Uterus (tissue), 4 donors: ENCODE measurements around the gene TRA2B. TPM values are rescaled to one million over a fixed set of nuclear protein-coding genes. Genes with fewer than 3 reads are reported as not detected.

Experiments used
- DNase-seq, 2 donors: peaks; one replicate each; pipeline ENCODE4 v3.0.0-alpha.2; 2019 to 2020
- H3K27ac ChIP-seq, 2 donors: fragments of 200-600 bp; sonication (generic); 1 replicate in 1 of 2; 2 replicates in 1 of 2; pipeline ENCODE4 v1.5.1; 2016 to 2018
- H3K27me3 ChIP-seq, 2 donors: fragments of 200-600 bp; sonication (generic); one replicate each; pipeline ENCODE4 v1.5.1; 2018 to 2019; ENCODE audit warnings: control low read depth in 1 of 2
- H3K36me3 ChIP-seq, 2 donors: fragments of 200-600 bp; sonication (generic); one replicate each; pipeline ENCODE4 v1.5.1; 2019; ENCODE audit warnings: control low read depth in 1 of 2
- H3K4me1 ChIP-seq, 2 donors: fragments of 200-600 bp; sonication (generic); one replicate each; pipeline ENCODE4 v1.5.1; 2018 to 2019; ENCODE audit warnings: control low read depth in 1 of 2
- H3K4me3 ChIP-seq, 2 donors: fragments of 200-600 bp; sonication (generic); 1 replicate in 1 of 2; 2 replicates in 1 of 2; pipeline ENCODE4 v1.5.1; 2018 to 2019; ENCODE audit warnings: mild to moderate bottlenecking in 1 of 2
- H3K9me3 ChIP-seq, 2 donors: fragments of 200-600 bp; sonication (generic); one replicate each; pipeline ENCODE4 v1.5.1; 2019; ENCODE audit warnings: control low read depth in 1 of 2
- POLR2A ChIP-seq, 2 donors: fragments of 450-650 bp; IDR thresholded peaks; one replicate each; pipeline ENCODE4 v1.6.1; 2016; ENCODE audit warnings: antibody characterized with exemption in 2 of 2, mild to moderate bottlenecking in 1 of 2, moderate library complexity in 1 of 2
- intact Hi-C: fragments of 100-400 bp; cut with DNase I; formaldehyde crosslinking; loops from one replicate; pipeline ENCODE4 v1.15.1; 2023; ENCODE audit warnings: low total_unique reads
- total RNA-seq, 4 donors: library from RNA; depleted of rRNA in 3 of 4; stranded (reverse); fragments of >200 nt in 3 of 4; gene quantifications; one replicate each; pipeline versions ENCODE4 v1.1.0 to v1.2.4, GENCODE V29; 2014 to 2023
- TF ChIP-seq, protein P1 (sequence below), 4 experiments: fragments of 200-600 bp in 2 of 4; fragments of 450-650 bp in 2 of 4; sonication (generic) in 2 of 4; IDR thresholded peaks; one replicate each; pipeline ENCODE4 v1.5.1; 2016 to 2019; ENCODE audit warnings: antibody characterized with exemption in 4 of 4, mild to moderate bottlenecking in 2 of 4, moderate library complexity in 1 of 4
- donor health status: DM: yes; HTN: yes; CAD: no.

The TRA2B gene
- total RNA-seq, 4 donors from 2014 or later, result 33.8 to 425 (median 173) TPM

DNA sequence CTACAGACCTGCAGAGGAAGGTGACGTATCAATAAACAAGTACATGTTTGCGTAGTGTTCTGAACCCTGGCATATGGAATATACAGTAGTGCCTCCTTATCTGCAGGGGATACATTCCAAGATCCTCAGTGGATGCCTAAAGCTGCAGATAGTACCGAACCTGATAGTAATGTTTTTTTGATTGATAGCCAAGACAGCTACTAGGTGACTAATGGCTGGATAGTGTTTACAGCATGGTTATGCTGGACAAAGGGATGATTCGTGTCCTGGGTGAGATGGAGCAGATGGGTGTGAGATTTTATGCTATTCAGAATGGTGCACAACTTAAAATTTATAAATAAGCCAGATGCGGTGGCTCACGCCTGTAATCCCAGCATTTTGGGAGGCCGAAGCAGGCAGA lies 57.2 kb downstream of the TRA2B start:
- Histone ChIP-seq H3K36me3 (no peaks in the 10 kb centered on the region), H3K4me1 (no peaks in the 10 kb centered on the region), H3K9me3 (no peaks in the 10 kb centered on the region), H3K27me3 (no peaks in the 10 kb centered on the region), H3K4me3 (no peak overlapping the region), H3K27ac (no peak overlapping the region)
- intact Hi-C loops, result no loop called here
- TF ChIP-seq POLR2A (IDR thresholded peaks at IDR 0.05), result no peak
- TF ChIP-seq, protein P1, sequence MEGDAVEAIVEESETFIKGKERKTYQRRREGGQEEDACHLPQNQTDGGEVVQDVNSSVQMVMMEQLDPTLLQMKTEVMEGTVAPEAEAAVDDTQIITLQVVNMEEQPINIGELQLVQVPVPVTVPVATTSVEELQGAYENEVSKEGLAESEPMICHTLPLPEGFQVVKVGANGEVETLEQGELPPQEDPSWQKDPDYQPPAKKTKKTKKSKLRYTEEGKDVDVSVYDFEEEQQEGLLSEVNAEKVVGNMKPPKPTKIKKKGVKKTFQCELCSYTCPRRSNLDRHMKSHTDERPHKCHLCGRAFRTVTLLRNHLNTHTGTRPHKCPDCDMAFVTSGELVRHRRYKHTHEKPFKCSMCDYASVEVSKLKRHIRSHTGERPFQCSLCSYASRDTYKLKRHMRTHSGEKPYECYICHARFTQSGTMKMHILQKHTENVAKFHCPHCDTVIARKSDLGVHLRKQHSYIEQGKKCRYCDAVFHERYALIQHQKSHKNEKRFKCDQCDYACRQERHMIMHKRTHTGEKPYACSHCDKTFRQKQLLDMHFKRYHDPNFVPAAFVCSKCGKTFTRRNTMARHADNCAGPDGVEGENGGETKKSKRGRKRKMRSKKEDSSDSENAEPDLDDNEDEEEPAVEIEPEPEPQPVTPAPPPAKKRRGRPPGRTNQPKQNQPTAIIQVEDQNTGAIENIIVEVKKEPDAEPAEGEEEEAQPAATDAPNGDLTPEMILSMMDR (IDR thresholded peaks at IDR 0.05), result no peak
- DNase-seq, result no peak

- Histone ChIP-seq H3K27me3 (no peaks in the 10 kb centered on the region), H3K4me1 (no peaks in the 10 kb centered on the region), H3K36me3 (no peaks in the 10 kb centered on the region), H3K9me3 (no peaks in the 10 kb centered on the region), H3K27ac (no peak overlapping the region), H3K4me3 (no peak overlapping the region)
- intact Hi-C loops, result no loop called here
- TF ChIP-seq POLR2A (IDR thresholded peaks at IDR 0.05), result no peak
- TF ChIP-seq, protein P1 (IDR thresholded peaks at IDR 0.05), result no peak
- DNase-seq, result no peak
These were observed 58.9 kb downstream of the TRA2B start for GRCh38 chr3:185878920-185879319.

- Histone ChIP-seq H3K9me3 (no peaks in the 10 kb centered on the region), H3K4me3 (no peak overlapping the region), H3K36me3 (no peaks in the 10 kb centered on the region), H3K4me1 (no peaks in the 10 kb centered on the region), H3K27ac (no peak overlapping the region), H3K27me3 (no peaks in the 10 kb centered on the region)
- TF ChIP-seq, protein P1 (IDR thresholded peaks at IDR 0.05), result no peak
- TF ChIP-seq POLR2A (IDR thresholded peaks at IDR 0.05), result no peak
- no peak for DNase-seq
- intact Hi-C loops, result no loop called here
These were observed 63.7 kb downstream of the TRA2B start for GRCh38 chr3:185874119-185874518.

DNA sequence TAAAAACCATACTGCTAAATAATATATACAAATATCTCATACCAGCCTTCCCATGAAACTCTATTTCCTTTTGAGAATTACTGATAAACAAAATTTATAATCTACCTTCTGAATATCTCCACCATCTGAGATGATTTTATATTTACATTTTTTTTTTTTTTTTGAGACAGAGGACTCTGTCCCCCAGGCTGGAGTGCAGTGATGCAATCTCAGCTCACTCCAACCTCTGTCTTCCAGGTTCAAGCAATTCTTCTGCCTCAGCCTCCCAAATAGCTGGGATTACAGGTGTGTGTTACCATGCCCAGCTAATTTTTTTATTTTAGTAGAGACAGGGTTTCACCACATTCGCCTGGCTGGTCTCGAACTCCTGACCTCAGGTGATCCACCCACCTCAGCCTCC lies 70.2 kb downstream of the TRA2B start:
- Histone ChIP-seq H3K27ac (no peak overlapping the region), H3K9me3 (no peaks in the 10 kb centered on the region), H3K4me1 (no peaks in the 10 kb centered on the region), H3K27me3 (no peaks in the 10 kb centered on the region), H3K36me3 (no peaks in the 10 kb centered on the region), H3K4me3 (no peak overlapping the region)
- no peak for DNase-seq
- intact Hi-C loops, result no loop called here
- no peak for TF ChIP-seq POLR2A (IDR thresholded peaks at IDR 0.05)
- TF ChIP-seq, protein P1 (IDR thresholded peaks at IDR 0.05), result no peak

- intact Hi-C loops, result no loop called here
- TF ChIP-seq POLR2A (IDR thresholded peaks at IDR 0.05), result no peak
- TF ChIP-seq, protein P1 (IDR thresholded peaks at IDR 0.05), result no peak
- no peaks in the 10 kb centered on the region for H3K4me1 ChIP-seq
- H3K36me3 ChIP-seq, result no peaks in the 10 kb centered on the region
- no peak overlapping the region for H3K27ac ChIP-seq
- H3K27me3 ChIP-seq, result no peaks in the 10 kb centered on the region
- DNase-seq, result no peak
- no peak overlapping the region for H3K4me3 ChIP-seq
- H3K9me3 ChIP-seq, result no peaks in the 10 kb centered on the region
These were observed 70.8 kb downstream of the TRA2B start for GRCh38 chr3:185866995-185867394.
